SJCRH30 (cell line): ENCODE results near the gene INPP5F. TPM values are rescaled to one million over a fixed set of nuclear protein-coding genes. Genes with fewer than 3 reads are reported as not detected.
"Not testable (repeated sequence)": the region's sequence is repeated elsewhere in the genome, so short reads cannot be mapped to it uniquely, and the experiment has no call there.

ENCODE experiments used
- DNase-seq, 2 experiments: peaks; one replicate each; pipeline ENCODE4 v3.0.0-alpha.2; 2015 to 2020
- H3K27ac ChIP-seq: fragments of 250-450 bp; sonication (Bioruptor Pico); 2 replicates; pipeline ENCODE4 v1.5.1; 2020; ENCODE audit warnings: mild to moderate bottlenecking, moderate library complexity
- H3K27me3 ChIP-seq: fragments of 250-450 bp; sonication (Bioruptor Pico); 2 replicates; pipeline ENCODE4 v1.5.1; 2020; ENCODE audit warnings: mild to moderate bottlenecking, moderate library complexity
- H3K36me3 ChIP-seq: fragments of 250-450 bp; sonication (Bioruptor Pico); 2 replicates; pipeline ENCODE4 v1.5.1; 2020; ENCODE audit warnings: mild to moderate bottlenecking, moderate library complexity
- H3K4me1 ChIP-seq: fragments of 250-450 bp; sonication (Bioruptor Pico); 2 replicates; pipeline ENCODE4 v1.5.1; 2020; ENCODE audit warnings: mild to moderate bottlenecking, moderate library complexity
- H3K4me3 ChIP-seq: fragments of 250-450 bp; sonication (Bioruptor Pico); 2 replicates; pipeline ENCODE4 v1.5.1; 2020; ENCODE audit warnings: mild to moderate bottlenecking, moderate library complexity
- H3K9me3 ChIP-seq: fragments of 250-450 bp; sonication (Bioruptor Pico); replicated peaks from 2 replicates; pipeline ENCODE4 v1.5.1; 2020; ENCODE audit warnings: mild to moderate bottlenecking, moderate library complexity
- total RNA-seq: library from RNA; depleted of rRNA; stranded (reverse); fragments of >200 nt; shearing (Covaris generic); gene quantifications from 2 replicates; pipeline ENCODE4 v1.2.3, GENCODE V29; 2014

Gene INPP5F
- total RNA-seq, 1 experiment from 2014 or later = 13.8 TPM

DNA sequence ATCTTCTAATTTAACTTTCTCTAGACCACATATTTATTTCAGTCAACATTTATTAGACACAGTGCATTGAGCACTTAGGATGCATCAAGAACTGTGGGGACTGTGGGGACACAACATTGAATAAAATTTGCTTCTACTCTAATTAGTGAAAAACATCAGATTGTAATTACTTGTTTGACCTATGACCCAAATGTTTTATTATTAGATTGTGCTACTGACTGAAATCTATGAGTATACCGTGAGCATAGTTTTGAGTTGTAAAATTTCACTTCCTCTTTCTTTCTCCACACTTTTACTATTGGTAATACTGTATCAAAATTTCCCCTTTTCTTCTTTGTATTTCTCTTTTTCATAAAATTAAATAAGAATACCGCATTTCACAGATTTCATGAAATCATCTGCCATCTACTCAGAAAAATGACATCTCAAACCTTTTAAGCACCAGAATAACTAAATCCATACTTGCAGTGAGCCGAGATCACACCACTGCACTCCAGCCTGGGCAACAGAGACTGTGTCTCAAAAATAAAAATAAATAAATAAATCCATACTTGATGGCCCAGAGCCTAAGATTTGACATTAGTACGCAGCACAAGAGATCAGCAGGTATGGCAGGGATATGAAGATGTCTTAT is 25.4 kb upstream of the INPP5F start:
- peaks cover 6% of the 10 kb centered on the region; the same call in 1 of the 2 replicates for H3K4me1 ChIP-seq
- H3K27me3 ChIP-seq = no peaks in the 10 kb centered on the region
- no peak overlapping the region for H3K27ac ChIP-seq
- H3K9me3 ChIP-seq = no peaks in the 10 kb centered on the region
- DNase-seq = no peak
- H3K4me3 ChIP-seq = no peak overlapping the region
- no peaks in the 10 kb centered on the region for H3K36me3 ChIP-seq

DNA sequence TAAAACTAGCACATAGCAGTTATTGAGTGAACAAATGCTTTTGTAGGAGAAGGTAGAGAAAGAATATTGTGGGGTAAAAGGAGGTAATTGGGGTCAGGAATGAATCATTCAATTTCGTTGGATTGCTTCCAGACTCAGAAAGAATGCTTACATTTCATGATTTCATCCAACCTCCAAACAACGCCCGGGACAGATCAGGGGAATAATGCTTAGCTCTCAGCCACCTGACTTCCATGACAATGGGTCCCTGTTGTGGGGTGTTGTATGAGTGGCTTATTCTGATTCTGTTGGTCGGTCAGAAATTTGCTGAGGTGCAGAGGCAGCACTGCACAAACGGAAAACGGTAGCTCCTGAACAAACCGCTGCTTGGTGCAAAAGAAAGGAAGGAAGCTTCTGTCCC is 24.0 kb upstream of the INPP5F start:
- H3K9me3 ChIP-seq = no peaks in the 10 kb centered on the region
- DNase-seq = peak in 1 of 2 experiments; percentile 53
- H3K4me3 ChIP-seq = no peak overlapping the region
- H3K27me3 ChIP-seq = no peaks in the 10 kb centered on the region
- H3K36me3 ChIP-seq = no peaks in the 10 kb centered on the region
- H3K4me1 ChIP-seq = peaks cover 6% of the 10 kb centered on the region; the same call in 1 of the 2 replicates
- no peak overlapping the region for H3K27ac ChIP-seq

DNA sequence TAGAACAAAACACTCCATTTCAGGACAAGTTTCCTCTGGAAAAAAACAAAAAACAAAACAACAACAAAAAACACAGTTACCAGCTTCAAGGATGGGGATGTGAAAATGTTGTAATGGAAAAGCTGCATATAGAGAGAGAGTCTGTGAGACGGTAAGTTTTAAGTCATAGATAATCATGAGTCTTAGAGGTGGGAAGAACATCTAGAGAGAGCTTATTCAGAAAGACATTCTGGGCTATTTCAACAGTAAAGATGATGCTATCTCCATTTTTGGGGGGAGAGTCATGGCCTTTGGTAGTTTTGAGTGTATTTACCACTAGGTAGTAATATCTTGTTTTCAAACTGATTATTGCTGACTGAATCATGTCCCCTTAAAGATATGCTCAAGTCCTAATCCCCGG is 23.3 kb upstream of the INPP5F start:
- Histone ChIP-seq H3K4me1 (peaks cover 6% of the 10 kb centered on the region; the same call in 1 of the 2 replicates), H3K4me3 (no peak overlapping the region), H3K27me3 (no peaks in the 10 kb centered on the region), H3K27ac (no peak overlapping the region), H3K36me3 (no peaks in the 10 kb centered on the region), H3K9me3 (no peaks in the 10 kb centered on the region)
- DNase-seq = no peak

DNA sequence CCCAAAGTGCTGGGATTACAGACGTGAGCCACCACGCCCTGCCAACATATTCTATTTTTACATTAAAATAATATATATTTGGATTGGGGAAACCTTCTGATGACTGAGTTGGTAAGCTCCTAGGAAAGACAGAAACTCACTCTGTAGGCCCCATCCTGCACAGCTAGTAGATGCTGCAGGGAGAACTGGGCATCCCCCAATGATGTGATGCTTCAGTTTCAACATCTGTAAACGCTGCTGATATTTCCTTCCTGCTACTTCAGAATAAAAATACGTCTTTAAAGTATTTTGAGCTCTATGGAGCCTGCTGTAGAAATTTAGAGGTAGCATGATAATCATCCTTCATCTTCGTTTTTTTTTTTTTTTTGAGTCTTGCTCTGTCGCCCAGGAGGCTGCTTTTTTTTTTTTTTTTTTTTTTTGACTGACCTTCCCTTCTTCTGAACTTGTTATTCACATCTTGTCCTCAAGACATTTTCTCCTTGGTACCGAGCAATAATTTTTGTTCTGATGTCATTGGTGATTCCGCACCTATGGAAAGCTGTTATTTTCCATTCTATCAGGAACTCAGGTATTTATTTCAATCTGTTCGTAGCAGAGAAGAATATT is 21.8 kb upstream of the INPP5F start:
- peaks cover 6% of the 10 kb centered on the region; the same call in 1 of the 2 replicates for H3K4me1 ChIP-seq
- no peak overlapping the region for H3K27ac ChIP-seq
- H3K9me3 ChIP-seq = no peaks in the 10 kb centered on the region
- H3K27me3 ChIP-seq = no peaks in the 10 kb centered on the region
- no peak overlapping the region for H3K4me3 ChIP-seq
- H3K36me3 ChIP-seq = no peaks in the 10 kb centered on the region
- DNase-seq = no peak

DNA sequence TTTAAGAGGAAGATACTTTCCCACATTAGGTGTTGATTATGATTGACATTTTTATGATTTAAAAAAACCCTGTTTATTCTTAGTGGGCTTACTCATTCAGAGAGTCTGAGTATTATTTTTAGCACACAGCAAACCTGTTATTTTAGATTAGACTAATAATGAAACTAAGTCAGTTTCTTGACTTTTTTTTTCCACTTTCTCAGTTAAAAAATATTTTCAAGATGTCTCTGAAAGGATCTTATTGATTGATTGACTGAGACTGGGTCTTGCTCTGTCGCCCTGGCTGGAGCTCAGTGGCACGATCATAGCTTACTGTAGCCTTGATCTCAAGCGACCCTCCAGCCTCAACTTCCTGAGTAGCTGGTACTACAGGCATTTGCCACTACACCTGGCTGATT is 20.4 kb upstream of the INPP5F start:
- Histone ChIP-seq H3K36me3 (no peaks in the 10 kb centered on the region), H3K9me3 (no peaks in the 10 kb centered on the region), H3K4me1 (peaks cover 6% of the 10 kb centered on the region; the same call in 1 of the 2 replicates), H3K27me3 (no peaks in the 10 kb centered on the region), H3K4me3 (no peak overlapping the region), H3K27ac (no peak overlapping the region)
- DNase-seq = no peak

DNA sequence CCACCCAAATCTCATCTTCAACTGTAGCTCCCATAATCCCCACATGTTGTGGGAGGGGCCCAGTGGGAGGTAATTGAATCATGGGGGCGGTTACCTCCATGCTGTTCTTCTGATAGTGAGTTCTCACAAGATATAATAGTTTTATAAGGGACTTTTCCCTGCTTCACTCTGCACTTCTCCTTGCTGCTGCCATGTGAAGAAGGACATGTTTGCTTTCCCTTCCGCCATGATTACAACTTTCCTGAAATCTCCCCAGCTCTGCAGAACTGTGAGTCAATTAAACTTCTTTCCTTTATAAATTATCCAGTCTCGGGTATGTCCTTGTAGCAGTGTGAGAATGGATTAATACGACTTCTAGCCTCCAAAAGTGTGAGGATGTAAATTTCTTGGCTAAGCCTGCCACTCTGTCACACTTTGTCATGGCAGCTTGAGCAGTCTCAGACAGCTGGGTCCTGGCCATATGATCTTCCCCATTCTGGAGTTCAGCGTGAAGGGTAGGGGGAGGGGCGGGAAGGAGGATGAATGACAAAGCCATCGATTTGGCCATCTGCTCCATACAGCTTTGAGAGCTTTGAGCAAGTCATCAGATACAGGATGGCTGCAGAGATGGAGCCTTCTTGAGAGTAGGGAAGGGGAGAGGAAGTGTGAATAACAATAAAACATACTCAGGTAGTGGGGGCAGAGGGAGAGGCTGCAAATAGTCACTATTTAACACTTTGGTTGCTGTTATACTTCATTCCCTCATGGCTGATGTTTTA is 19.1 kb upstream of the INPP5F start:
- no peaks in the 10 kb centered on the region for H3K27me3 ChIP-seq
- no peak overlapping the region for H3K27ac ChIP-seq
- no peaks in the 10 kb centered on the region for H3K36me3 ChIP-seq
- DNase-seq = peak; percentile 44 to 62
- peaks cover 6% of the 10 kb centered on the region; the same call in 1 of the 2 replicates for H3K4me1 ChIP-seq
- H3K4me3 ChIP-seq = no peak overlapping the region
- H3K9me3 ChIP-seq = no peaks in the 10 kb centered on the region

DNA sequence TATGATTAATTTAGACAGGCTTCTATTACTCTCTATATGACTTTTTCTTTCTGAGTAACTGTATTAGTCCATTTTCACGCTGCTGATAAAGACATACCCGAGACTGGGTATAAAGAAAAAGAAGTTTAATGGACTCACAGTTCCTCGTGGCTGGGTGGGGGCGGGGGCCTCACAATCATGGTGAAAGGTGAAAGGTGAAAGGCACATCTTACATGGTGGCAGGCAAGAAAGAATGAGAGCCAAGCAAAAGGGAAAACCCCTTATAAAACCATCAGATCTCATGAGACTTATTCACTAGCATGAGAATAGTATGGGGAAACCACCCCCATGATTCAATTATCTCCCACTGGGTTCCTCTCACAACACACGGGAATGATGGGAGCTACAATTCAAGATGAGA is 18.5 kb upstream of the INPP5F start:
- H3K36me3 ChIP-seq, H3K27ac ChIP-seq, DNase-seq, H3K27me3 ChIP-seq, H3K4me3 ChIP-seq, H3K4me1 ChIP-seq, H3K9me3 ChIP-seq: not testable (repeated sequence)

DNA sequence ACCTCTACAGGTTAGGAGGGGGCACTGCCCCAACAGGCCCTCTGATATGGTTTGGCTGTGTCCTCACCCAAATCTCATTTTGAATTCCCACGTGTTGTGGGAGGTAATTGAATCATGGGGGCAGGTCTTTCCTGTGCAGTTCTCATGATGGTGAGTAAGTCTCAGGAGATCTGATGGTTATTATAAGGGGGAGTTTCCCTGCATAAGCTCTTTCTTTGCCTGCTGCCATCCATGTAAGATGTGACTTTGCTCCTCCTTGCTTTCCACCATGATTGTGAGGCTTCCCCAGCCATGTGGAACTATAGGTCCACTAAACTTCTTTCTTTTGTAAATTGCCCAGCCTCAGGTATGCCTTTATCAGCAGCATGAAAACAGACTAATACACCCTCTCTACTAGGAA is 14.9 kb upstream of the INPP5F start:
- not testable (repeated sequence) for DNase-seq, H3K4me1 ChIP-seq, H3K36me3 ChIP-seq, H3K27me3 ChIP-seq, H3K4me3 ChIP-seq, H3K9me3 ChIP-seq, H3K27ac ChIP-seq

DNA sequence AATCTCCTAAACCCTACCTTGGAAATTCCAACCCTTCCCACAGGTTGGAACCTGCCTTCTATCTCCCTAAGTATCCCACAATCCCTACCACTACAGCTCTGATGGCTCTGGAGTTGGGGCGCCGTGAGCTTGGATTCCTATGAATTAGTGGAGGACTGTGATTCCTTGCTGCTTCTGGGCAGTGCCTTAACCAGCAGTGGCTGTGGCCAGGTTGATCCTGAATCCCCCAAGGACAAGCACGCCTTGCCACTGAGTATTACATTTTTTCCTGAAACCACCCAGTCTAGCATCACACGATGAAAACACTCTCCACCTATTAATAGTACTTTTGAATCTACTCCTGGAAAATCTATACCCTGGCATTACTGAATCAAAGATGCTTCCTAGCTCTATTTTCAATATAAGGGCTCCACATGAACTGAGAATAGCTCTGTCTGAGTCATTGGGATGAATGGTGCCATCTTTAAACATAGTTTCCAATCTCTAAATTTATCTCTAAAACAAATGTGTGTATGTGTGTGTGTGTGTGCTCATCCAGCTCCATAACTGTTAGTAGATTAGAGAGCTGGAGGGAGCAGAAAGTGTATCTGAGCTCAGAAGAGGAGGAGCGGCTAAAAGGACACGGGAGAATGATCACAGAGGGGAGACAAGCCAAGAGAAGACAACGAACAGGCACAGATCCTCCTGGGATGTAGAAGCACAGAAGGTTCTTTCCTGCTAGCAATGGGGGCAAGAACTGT is 11.9 kb upstream of the INPP5F start:
- Histone ChIP-seq H3K4me3 (no peak overlapping the region), H3K9me3 (no peaks in the 10 kb centered on the region), H3K27ac (no peak overlapping the region), H3K36me3 (no peaks in the 10 kb centered on the region), H3K4me1 (no peaks in the 10 kb centered on the region), H3K27me3 (no peaks in the 10 kb centered on the region)
- DNase-seq = no peak

DNA sequence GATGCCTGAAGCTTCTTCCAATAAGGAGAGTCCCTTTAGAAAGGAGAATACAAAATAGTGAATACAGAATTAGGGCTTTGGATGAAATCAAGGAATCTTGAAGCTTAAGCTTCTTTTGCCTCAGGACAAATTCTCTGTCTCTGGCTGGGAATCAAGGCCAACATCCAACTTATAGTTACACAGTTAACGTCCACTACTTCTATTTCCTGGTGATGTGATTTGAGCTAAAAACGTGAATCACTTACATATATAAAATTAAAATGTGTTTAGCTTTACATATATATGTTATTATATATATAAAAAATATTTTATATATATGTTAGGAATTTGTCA is 11.4 kb upstream of the INPP5F start:
- Histone ChIP-seq H3K4me3 (no peak overlapping the region), H3K27me3 (no peaks in the 10 kb centered on the region), H3K27ac (no peak overlapping the region), H3K4me1 (no peaks in the 10 kb centered on the region), H3K36me3 (no peaks in the 10 kb centered on the region), H3K9me3 (no peaks in the 10 kb centered on the region)
- DNase-seq = no peak

DNA sequence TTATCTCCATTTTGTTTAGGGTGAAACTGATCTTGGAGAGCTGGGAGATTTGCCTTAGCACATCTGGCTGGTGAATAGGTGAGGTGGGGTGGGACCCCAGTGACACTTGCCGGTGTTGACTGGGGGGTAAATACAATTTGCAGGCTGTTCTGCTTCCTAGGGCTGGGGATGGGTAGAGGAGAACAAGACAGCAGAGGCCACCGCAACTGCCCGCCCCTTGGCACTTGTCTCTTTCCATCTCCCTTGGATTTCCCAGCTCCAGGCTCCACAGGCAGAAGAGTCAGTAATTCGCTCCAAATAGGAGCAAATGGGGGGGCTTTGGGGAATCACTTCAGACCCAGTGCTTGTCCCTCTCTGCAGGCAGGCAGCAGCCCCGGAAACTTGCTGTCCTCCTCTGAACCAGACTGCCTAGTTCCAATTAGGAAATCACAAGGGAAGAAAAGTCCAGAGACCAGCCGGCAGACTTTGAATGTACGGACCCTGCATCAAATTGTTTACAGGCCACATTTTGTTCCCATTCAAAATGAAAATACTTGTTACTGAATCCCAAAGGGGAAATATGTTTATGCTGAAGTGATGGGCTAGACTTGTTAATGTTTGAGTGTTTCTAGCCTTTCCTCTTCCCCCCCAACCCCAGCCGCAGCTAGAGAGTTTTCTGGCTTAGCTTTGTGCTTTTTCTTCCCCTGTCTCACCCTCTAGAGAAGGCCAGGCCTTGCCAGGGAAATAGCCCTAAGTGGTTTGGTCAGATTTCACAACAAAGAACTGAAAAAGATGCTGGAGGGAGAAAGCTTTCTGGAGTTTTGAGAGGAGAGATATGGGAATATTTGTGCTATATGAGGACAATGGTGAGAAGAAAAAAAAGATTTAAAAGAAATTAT is 10.0 kb upstream of the INPP5F start:
- no peak overlapping the region for H3K4me3 ChIP-seq
- no peaks in the 10 kb centered on the region for H3K36me3 ChIP-seq
- DNase-seq = no peak
- H3K27ac ChIP-seq = no peak overlapping the region
- 0 out of 2 replicates have a peak, but pooled peaks cover 5% of the 10 kb centered on the region for H3K9me3 ChIP-seq
- no peaks in the 10 kb centered on the region for H3K4me1 ChIP-seq
- no peaks in the 10 kb centered on the region for H3K27me3 ChIP-seq

DNA sequence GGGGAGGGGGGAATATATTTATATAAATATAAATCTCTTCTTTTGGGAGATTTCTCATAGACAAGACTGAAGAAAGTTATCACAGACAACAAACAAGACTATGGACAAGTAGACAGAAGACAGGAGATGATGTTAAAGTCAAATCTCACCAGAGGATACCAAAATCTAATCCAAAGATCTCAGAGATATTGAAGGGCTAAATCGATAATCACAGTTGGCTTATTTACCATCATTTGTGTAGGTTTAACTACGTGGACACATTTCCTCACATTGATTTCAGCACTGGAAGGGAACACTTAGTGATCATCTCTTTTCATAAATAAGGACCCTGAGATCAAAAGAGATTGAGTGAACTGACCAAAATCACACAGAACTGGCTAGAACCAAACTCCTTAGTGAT is 2.7 kb upstream of the INPP5F start:
- no peak overlapping the region for H3K4me3 ChIP-seq

DNA sequence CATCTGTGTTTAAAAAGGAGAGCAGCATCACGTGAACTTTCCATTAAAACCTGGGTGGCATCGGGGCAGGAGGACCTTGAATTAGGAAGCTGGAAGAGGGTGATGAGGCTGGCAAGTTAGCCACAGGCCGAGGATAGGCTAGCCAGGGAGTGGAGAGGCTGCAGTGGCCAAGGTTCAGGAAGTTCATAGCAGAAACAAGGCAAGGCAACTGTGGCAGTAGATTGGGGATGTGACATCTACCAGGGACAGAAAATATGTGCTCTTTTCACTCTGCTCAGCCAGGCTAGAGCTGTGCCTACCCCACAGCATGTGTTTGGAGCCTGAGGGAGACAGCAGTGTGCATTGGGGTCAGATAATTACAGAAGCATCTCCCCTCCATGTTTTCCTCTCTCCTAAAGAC is 2.2 kb upstream of the INPP5F start:
- Histone ChIP-seq H3K27me3 (no peaks in the 10 kb centered on the region), H3K4me3 (no peak overlapping the region; the same call in 1 of the 2 replicates), H3K4me1 (peaks cover 11% of the 10 kb centered on the region; the same call in 1 of the 2 replicates), H3K36me3 (no peaks in the 10 kb centered on the region), H3K9me3 (0 out of 2 replicates have a peak, but pooled peaks cover 5% of the 10 kb centered on the region), H3K27ac (no peak overlapping the region)
- no peak for DNase-seq

More for the DNA sequence above, 2.7 kb upstream of the INPP5F start:
- H3K9me3 ChIP-seq = 0 out of 2 replicates have a peak, but pooled peaks cover 5% of the 10 kb centered on the region
- DNase-seq = no peak
- H3K4me1 ChIP-seq = peaks cover 11% of the 10 kb centered on the region; the same call in 1 of the 2 replicates
- H3K27ac ChIP-seq = no peak overlapping the region
- H3K27me3 ChIP-seq = no peaks in the 10 kb centered on the region
- H3K36me3 ChIP-seq = no peaks in the 10 kb centered on the region
